ENCODE data around the gene NRXN3.

- TF ChIP-seq CTCF (IDR thresholded peaks at IDR 0.05) (no peak), POLR2A (IDR thresholded peaks at IDR 0.05) (no peak)
Observed at GRCh38 chr14:78746086-78746595, 576.0 kb downstream of the NRXN3 start.

All from stomach (tissue), 4 donors.